ENCODE measurements around the gene PPP1R9A.
"Not testable (repeated sequence)": the region's sequence is repeated elsewhere in the genome, so short reads cannot be mapped to it uniquely, and the experiment has no call there.

PPP1R9A gene

DNA sequence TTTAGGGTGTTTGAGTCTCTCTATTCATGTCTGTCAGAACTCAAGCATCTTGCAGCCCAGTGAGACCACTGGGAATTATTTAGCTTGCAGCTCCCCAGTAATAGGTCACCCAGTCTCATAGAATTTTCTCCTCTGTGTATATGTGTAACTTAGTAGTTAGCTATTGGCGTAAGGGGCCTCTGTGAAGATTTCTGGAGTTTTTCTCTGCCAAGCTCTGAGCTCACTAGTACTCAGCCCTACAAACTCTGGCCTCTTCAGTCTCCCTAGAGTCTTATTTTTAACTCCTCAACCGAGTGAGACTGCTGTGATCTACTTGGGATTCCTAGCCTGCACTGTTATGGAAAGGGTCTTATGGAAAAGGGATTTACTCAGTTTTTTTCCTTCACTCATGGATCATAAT, 90.2 kb downstream of the PPP1R9A start:
- H3K9me3 ChIP-seq (ENCODE audit: control insufficient read depth, insufficient read depth, low read length), result no peaks in the 10 kb centered on the region
- H3K4me3 ChIP-seq (ENCODE audit: low read depth, low read length), result no peak overlapping the region
- no peaks in the 10 kb centered on the region for H3K27me3 ChIP-seq (ENCODE audit: control insufficient read depth, insufficient read depth, low read length)
- H3K36me3 ChIP-seq (ENCODE audit: control insufficient read depth, insufficient read depth, low read length), result no peaks in the 10 kb centered on the region
- peaks cover 11% of the 10 kb centered on the region for H3K4me1 ChIP-seq (ENCODE audit: control insufficient read depth, insufficient read depth, low read length)
- H3K9ac ChIP-seq (ENCODE audit: low read depth, low read length), result no peak overlapping the region

DNA sequence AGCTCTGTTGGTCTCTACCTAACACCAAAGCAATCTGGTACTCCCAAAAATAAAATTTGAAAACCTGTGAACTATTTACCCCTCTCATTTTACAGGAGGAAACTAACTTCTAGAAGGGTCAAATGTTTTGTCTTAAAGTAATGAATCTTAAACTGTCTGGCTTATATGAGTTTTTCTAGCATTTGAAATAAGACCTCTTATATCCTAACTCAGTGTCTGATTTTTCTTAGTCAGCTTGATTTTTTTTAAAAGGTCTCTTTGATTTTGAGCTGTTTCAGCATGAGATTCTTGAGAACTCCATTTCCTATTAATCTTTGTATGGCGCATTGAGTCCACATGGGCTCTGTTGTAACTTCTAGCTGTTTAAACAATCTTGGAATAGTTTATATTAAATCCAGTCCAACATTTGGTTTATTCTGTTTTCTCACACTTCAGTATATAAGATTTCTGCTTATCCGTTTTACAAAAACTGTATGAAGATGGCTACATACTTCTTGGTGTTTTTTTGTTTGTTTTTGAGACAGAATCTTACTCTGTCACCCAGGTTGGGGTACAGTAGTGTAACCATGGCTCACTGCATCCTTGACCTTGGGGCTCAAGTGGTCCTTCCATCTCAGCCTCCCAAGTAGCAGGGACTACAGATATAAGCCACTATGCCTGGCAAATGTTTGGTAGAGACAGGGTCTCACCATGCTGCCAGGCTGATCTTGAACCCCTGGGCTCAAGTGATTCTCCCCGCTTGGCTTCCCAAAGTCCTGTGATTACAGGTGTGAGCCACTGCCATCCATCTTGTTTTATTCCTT, 91.1 kb downstream of the PPP1R9A start:
- Histone ChIP-seq H3K9ac (ENCODE audit: low read depth, low read length) (no peak overlapping the region), H3K4me3 (ENCODE audit: low read depth, low read length) (no peak overlapping the region), H3K4me1 (ENCODE audit: control insufficient read depth, insufficient read depth, low read length) (peaks cover 11% of the 10 kb centered on the region), H3K36me3 (ENCODE audit: control insufficient read depth, insufficient read depth, low read length) (no peaks in the 10 kb centered on the region), H3K27me3 (ENCODE audit: control insufficient read depth, insufficient read depth, low read length) (no peaks in the 10 kb centered on the region), H3K9me3 (ENCODE audit: control insufficient read depth, insufficient read depth, low read length) (no peaks in the 10 kb centered on the region)

DNA sequence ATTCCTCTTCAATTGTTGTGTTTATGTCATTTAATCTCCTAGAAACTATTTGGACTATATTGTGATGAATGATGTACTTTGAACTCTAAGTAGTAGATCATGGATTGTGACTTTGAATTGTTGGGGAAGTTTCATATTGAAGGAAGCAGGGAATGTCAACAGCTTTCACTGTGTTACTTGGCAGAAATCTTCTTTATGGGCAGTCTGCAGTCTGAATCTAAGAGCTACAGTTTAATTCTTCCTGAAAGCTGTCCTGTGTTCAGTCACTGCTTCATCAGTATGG, 91.6 kb downstream of the PPP1R9A start:
- peaks cover 11% of the 10 kb centered on the region for H3K4me1 ChIP-seq (ENCODE audit: control insufficient read depth, insufficient read depth, low read length)
- no peak overlapping the region for H3K4me3 ChIP-seq (ENCODE audit: low read depth, low read length)
- no peaks in the 10 kb centered on the region for H3K27me3 ChIP-seq (ENCODE audit: control insufficient read depth, insufficient read depth, low read length)
- H3K9ac ChIP-seq (ENCODE audit: low read depth, low read length), result no peak overlapping the region
- no peaks in the 10 kb centered on the region for H3K36me3 ChIP-seq (ENCODE audit: control insufficient read depth, insufficient read depth, low read length)
- H3K9me3 ChIP-seq (ENCODE audit: control insufficient read depth, insufficient read depth, low read length), result no peaks in the 10 kb centered on the region

DNA sequence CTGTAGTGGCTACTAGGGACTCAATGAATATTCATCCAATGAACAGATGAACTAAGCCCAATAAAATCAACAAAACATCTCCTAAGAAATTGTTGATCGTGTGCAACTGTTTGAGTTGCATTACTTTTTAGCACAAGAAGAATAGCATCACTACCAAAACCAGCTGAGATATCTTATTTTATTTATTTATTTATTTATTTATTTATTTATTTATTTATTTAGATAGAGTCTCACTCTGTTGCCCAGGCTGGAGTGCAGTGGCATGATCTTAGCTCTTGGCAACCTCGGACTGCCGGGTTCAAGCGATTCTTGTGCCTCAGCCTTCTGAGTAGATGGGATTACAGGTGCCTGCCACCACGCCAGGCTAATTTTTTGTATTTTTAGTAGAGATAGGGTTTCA, 92.2 kb downstream of the PPP1R9A start:
- not testable (repeated sequence) for H3K4me3 ChIP-seq (ENCODE audit: low read depth, low read length); H3K9ac ChIP-seq (ENCODE audit: low read depth, low read length)

DNA sequence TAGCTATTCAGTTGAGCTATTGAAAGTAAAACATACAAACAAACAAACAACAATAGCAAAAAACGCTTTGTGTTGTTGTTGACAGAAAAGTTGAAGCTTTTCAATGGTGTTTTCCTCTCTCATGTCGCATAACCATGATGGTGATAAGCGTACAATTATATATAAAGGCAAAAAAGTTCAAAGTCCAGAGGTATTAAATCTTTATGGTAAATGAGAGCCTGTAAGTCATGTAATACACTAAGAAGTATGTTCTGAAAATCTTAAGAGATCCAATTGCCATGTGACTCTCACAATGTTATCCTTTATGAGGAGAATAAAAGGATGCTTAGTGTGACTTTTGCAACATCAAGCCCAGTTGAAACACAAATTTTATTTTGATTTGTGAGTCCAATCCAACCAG, 93.9 kb downstream of the PPP1R9A start:
- H3K4me3 ChIP-seq (ENCODE audit: low read depth, low read length), result no peak overlapping the region
- no peaks in the 10 kb centered on the region for H3K27me3 ChIP-seq (ENCODE audit: control insufficient read depth, insufficient read depth, low read length)
- H3K36me3 ChIP-seq (ENCODE audit: control insufficient read depth, insufficient read depth, low read length), result no peaks in the 10 kb centered on the region
- H3K9me3 ChIP-seq (ENCODE audit: control insufficient read depth, insufficient read depth, low read length), result no peaks in the 10 kb centered on the region
- H3K9ac ChIP-seq (ENCODE audit: low read depth, low read length), result no peak overlapping the region
- H3K4me1 ChIP-seq (ENCODE audit: control insufficient read depth, insufficient read depth, low read length), result peaks cover 11% of the 10 kb centered on the region

More for the DNA sequence above, 92.2 kb downstream of the PPP1R9A start:
- not testable (repeated sequence) for H3K27me3 ChIP-seq (ENCODE audit: control insufficient read depth, insufficient read depth, low read length); H3K36me3 ChIP-seq (ENCODE audit: control insufficient read depth, insufficient read depth, low read length); H3K9me3 ChIP-seq (ENCODE audit: control insufficient read depth, insufficient read depth, low read length)
- peaks cover 11% of the 10 kb centered on the region for H3K4me1 ChIP-seq (ENCODE audit: control insufficient read depth, insufficient read depth, low read length)

DNA sequence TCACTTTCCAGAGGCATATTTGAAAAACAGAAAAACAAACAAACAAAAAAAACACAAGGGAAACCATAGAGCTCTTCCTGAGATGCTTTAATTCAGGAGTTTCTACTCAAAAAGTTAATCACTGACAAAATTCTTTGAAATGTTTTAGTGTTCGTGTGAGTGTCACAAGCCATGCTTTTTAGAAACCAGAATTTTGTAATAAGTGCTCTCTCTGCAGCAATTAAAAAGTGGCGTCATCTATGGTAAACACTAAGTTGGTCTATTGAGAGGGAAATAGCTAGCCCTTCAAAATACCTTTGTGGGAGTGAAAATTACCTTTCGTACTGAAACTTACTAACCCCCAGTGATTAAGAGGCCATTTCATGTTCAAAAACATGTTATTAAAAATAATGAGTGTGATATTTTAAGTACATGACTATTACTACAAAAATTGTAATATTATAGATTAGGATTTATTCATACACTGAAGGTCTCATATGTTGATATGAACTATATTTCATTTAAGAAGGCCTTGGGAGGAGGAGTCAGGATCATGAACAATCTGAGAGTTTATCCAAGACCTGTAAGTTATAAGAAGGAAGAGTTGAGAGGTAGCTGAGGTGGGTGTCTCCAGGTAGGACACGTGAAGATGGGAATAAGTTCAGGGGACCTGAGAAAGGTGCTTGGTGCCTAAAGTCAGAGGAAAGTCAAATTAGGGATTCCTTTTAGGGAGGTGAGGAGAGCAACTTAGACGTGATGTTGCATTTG, 94.6 kb downstream of the PPP1R9A start:
- H3K9ac ChIP-seq (ENCODE audit: low read depth, low read length), result no peak overlapping the region
- no peak overlapping the region for H3K4me3 ChIP-seq (ENCODE audit: low read depth, low read length)
- peaks cover 11% of the 10 kb centered on the region for H3K4me1 ChIP-seq (ENCODE audit: control insufficient read depth, insufficient read depth, low read length)
- H3K9me3 ChIP-seq (ENCODE audit: control insufficient read depth, insufficient read depth, low read length), result no peaks in the 10 kb centered on the region
- no peaks in the 10 kb centered on the region for H3K36me3 ChIP-seq (ENCODE audit: control insufficient read depth, insufficient read depth, low read length)
- no peaks in the 10 kb centered on the region for H3K27me3 ChIP-seq (ENCODE audit: control insufficient read depth, insufficient read depth, low read length)

DNA sequence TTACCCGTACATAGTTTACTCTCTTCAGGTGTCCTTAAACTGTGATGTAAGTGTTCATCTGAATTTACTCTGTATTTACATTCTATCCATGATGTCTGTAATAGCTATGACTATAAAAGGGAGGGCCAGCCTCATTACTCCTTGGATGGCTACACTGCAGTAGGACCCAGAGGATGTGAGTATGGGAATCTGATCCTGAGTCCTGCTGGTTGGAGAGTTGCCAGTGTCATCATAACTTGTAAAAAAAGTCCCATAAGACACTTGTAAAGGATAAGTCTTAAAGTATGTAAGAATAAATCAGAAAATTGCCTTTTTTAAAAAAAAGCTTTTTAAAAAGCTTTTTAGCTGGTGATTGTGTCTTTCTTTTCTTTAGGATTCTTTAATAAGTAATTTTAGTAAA, 95.4 kb downstream of the PPP1R9A start:
- Histone ChIP-seq H3K4me3 (ENCODE audit: low read depth, low read length) (no peak overlapping the region), H3K27me3 (ENCODE audit: control insufficient read depth, insufficient read depth, low read length) (no peaks in the 10 kb centered on the region), H3K36me3 (ENCODE audit: control insufficient read depth, insufficient read depth, low read length) (no peaks in the 10 kb centered on the region), H3K4me1 (ENCODE audit: control insufficient read depth, insufficient read depth, low read length) (peaks cover 8% of the 10 kb centered on the region), H3K9me3 (ENCODE audit: control insufficient read depth, insufficient read depth, low read length) (no peaks in the 10 kb centered on the region), H3K9ac (ENCODE audit: low read depth, low read length) (no peak overlapping the region)

DNA sequence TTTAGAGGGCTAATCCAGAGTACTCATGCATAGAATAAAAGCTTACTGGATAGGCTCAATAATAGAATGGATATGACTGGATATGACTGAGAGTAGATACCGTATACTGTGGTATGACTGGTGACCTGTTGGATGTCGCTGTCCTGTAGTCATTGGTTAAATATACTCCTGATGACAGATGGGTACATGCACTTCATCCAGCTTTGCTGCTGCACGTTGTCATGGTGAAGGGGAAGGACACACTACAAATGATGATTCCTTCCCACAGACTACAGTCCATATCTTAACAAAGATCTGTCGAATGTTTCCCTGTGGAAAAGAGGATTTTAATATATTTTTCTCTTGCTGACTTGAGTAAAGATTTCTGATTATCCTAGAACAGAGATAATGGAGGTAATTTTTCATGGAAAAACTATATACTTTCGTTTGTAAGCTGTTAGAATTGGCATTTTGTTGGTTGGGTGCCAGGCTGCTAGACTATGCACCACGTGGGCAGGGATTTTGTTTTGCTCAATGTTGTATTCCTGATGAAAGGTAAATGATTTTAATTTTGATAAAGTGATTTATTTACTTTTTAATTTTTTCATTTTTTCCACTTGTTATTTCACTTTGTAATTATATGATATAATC, 97.3 kb downstream of the PPP1R9A start:
- no peak overlapping the region for H3K4me3 ChIP-seq (ENCODE audit: low read depth, low read length)
- no peak overlapping the region for H3K9ac ChIP-seq (ENCODE audit: low read depth, low read length)
- no peaks in the 10 kb centered on the region for H3K36me3 ChIP-seq (ENCODE audit: control insufficient read depth, insufficient read depth, low read length)

DNA sequence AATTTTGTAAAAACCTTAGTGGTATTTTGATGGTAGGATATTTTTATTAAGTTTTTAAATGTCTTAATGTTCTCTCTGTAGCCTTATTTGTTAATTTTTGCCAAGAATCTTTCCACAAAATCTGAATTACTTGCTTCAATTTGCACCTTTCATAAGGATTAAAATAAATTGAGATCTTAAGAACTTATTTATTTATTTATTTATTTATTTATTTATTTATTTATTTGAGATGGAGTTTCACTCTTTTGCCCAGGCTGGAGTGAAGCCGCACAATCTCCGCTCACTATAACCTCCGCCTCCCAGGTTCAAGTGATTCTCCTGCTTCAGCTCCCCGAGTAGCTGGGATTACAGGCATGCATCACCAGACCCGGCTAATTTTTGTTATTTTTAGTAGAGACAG, 98.6 kb downstream of the PPP1R9A start:
- no peak overlapping the region for H3K9ac ChIP-seq (ENCODE audit: low read depth, low read length)
- no peak overlapping the region for H3K4me3 ChIP-seq (ENCODE audit: low read depth, low read length)
- peaks cover under 1% of the 10 kb centered on the region for H3K4me1 ChIP-seq (ENCODE audit: control insufficient read depth, insufficient read depth, low read length)
- H3K9me3 ChIP-seq (ENCODE audit: control insufficient read depth, insufficient read depth, low read length), result no peaks in the 10 kb centered on the region
- H3K27me3 ChIP-seq (ENCODE audit: control insufficient read depth, insufficient read depth, low read length), result no peaks in the 10 kb centered on the region
- H3K36me3 ChIP-seq (ENCODE audit: control insufficient read depth, insufficient read depth, low read length), result no peaks in the 10 kb centered on the region

More for the DNA sequence above, 97.3 kb downstream of the PPP1R9A start:
- Histone ChIP-seq H3K27me3 (ENCODE audit: control insufficient read depth, insufficient read depth, low read length) (no peaks in the 10 kb centered on the region), H3K9me3 (ENCODE audit: control insufficient read depth, insufficient read depth, low read length) (no peaks in the 10 kb centered on the region), H3K4me1 (ENCODE audit: control insufficient read depth, insufficient read depth, low read length) (peaks cover 8% of the 10 kb centered on the region)

DNA sequence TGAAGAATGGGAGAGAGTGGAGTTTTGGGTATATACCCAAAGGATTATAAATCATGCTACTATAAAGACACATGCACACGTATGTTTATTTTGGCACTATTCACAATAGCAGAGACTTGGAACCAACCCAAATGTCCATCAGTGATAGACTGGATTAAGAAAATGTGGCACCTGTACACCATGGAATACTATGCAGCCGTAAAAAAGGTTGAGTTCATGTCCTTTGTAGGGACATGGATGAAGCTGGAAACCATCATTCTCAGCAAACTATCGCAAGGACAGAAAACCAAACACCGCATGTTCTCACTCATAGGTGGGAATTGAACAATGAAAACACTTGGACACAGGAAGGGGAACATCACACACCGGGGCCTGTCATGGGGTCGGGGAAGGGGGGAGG, 101.4 kb downstream of the PPP1R9A start:
- not testable (repeated sequence) for H3K9me3 ChIP-seq (ENCODE audit: control insufficient read depth, insufficient read depth, low read length)

DNA sequence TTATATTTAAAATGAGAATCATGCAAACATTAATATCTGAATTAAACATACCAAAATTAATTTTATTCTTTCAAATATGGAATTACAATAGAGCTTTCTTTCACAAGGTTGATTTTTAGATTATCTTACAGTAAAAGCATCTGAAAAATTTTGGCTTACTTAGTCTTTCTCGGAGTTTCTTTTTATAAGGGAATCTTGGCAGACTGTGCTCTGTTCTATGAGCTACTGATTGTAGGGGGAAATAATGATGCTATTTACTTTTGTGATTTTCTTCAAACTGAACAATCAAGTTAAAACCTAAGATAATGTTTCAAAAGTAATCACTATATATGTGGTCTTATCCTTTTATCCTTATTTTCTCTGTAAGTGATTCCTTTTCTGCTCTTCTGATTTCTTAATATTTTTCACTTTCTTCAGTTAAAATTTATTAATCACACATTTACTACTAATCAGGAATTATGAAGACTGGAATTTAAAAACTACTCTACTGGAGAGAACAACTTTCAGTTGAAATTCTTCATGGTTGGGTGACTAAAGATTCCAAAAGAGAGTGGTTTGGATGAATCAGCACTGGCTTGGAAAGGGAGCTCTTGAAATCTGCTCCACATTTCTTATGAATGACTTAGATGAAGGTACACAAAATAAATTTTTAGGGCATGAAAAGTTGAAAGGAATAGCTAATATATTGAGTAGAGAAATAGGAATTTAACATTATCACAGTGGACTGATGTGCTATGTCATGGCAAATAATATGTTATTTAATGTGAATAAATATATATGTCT, 103.9 kb downstream of the PPP1R9A start:
- H3K4me3 ChIP-seq (ENCODE audit: low read depth, low read length), result no peak overlapping the region
- no peaks in the 10 kb centered on the region for H3K27me3 ChIP-seq (ENCODE audit: control insufficient read depth, insufficient read depth, low read length)
- H3K9me3 ChIP-seq (ENCODE audit: control insufficient read depth, insufficient read depth, low read length), result no peaks in the 10 kb centered on the region
- H3K4me1 ChIP-seq (ENCODE audit: control insufficient read depth, insufficient read depth, low read length), result no peaks in the 10 kb centered on the region
- no peak overlapping the region for H3K9ac ChIP-seq (ENCODE audit: low read depth, low read length)
- no peaks in the 10 kb centered on the region for H3K36me3 ChIP-seq (ENCODE audit: control insufficient read depth, insufficient read depth, low read length)

More for the DNA sequence above, 101.4 kb downstream of the PPP1R9A start:
- H3K4me1 ChIP-seq (ENCODE audit: control insufficient read depth, insufficient read depth, low read length); H3K9ac ChIP-seq (ENCODE audit: low read depth, low read length); H3K27me3 ChIP-seq (ENCODE audit: control insufficient read depth, insufficient read depth, low read length); H3K4me3 ChIP-seq (ENCODE audit: low read depth, low read length); H3K36me3 ChIP-seq (ENCODE audit: control insufficient read depth, insufficient read depth, low read length): not testable (repeated sequence)
